Endothelial cell of umbilical vein (primary cell): ENCODE results near the gene CFAP97.

Experiments
- CTCF ChIP-seq, 2 donors: IDR thresholded peaks; 1 replicate in 1 of 2; 2 replicates in 1 of 2; pipeline ENCODE4 v1.5.1; 2011; ENCODE audit warnings: low read length in 2 of 2, mild to moderate bottlenecking in 2 of 2, moderate library complexity in 2 of 2, control low read depth in 1 of 2, inconsistent platforms in 1 of 2, low read depth in 1 of 2; ENCODE audit not compliant: insufficient read depth in 1 of 2; ENCODE audit errors: extremely low read depth in 1 of 2
- EZH2 ChIP-seq: IDR thresholded peaks from 2 replicates; pipeline ENCODE4 v1.6.1; 2012; ENCODE audit warnings: borderline replicate concordance, low read depth, mild to moderate bottlenecking, moderate library complexity, low read length, inconsistent platforms; ENCODE audit not compliant: severe bottlenecking
- FOS ChIP-seq: IDR thresholded peaks from 2 replicates; pipeline ENCODE4 v1.6.1; 2011; ENCODE audit warnings: mild to moderate bottlenecking, low read length, moderate library complexity, borderline replicate concordance; ENCODE audit not compliant: insufficient read depth
- GATA2 ChIP-seq: IDR thresholded peaks from 2 replicates; pipeline ENCODE4 v1.7.0; 2011; ENCODE audit warnings: low read depth, mild to moderate bottlenecking, moderate library complexity, mixed read lengths, low read length; ENCODE audit not compliant: insufficient read length, insufficient read depth
- JUN ChIP-seq: IDR thresholded peaks from 2 replicates; pipeline ENCODE4 v1.6.1; 2011; ENCODE audit warnings: borderline replicate concordance, low read depth; ENCODE audit not compliant: insufficient read length, insufficient read depth
- MAX ChIP-seq: IDR thresholded peaks from 2 replicates; pipeline ENCODE4 v1.6.1; 2011; ENCODE audit not compliant: insufficient read depth, insufficient read length
- POLR2A ChIP-seq: IDR thresholded peaks from 2 replicates; pipeline ENCODE4 v1.6.1; 2012; ENCODE audit warnings: low read depth, mild to moderate bottlenecking, control low read depth, low read length
- POLR2AphosphoS5 ChIP-seq: IDR thresholded peaks from 2 replicates; pipeline ENCODE4 v1.6.1; 2012; ENCODE audit warnings: low read depth, mild to moderate bottlenecking, control low read depth, low read length, moderate library complexity; ENCODE audit not compliant: insufficient read depth

- TF ChIP-seq CTCF (IDR thresholded peaks at IDR 0.05; ENCODE audit: extremely low read depth in 1 of 2, insufficient read depth in 1 of 2, low read depth in 1 of 2, low read length in 2 of 2), result no peak
- no peak for TF ChIP-seq EZH2
- no peak for TF ChIP-seq POLR2A
- TF ChIP-seq POLR2AphosphoS5, result no peak
- no peak for TF ChIP-seq JUN
- no peak for TF ChIP-seq GATA2
- TF ChIP-seq MAX, result no peak
- TF ChIP-seq FOS, result no peak
Observed at GRCh38 chr4:185238750-185239149, 35.0 kb upstream of the CFAP97 start.
